Measurements from ENCODE around the gene ODAPH.
A peak's percentile ranks its signal among the peaks of the same experiment; 100 is the strongest.

The ODAPH gene

DNA sequence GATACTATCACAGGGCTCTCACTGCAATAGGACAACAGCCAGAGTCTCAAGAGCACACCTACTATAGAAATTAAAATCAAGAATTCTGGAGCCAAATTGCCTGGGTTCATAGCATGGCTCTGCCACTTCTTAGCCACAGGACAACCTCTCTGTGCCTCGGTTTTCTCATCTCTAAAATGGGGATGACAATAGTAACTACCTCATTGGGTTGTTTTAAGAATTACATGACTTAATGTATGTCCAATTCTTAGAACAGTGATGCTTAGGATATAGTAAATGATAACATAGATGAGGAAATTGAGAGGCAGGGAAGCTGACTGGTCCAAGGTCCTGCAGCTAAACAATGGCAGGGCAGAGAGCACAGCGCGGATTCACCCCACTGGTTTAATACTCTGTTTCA lies 11.0 kb upstream of the ODAPH start:
- no peak for DNase-seq (ENCODE audit: low read depth, low spot score)

- no peak for DNase-seq (ENCODE audit: low read depth, low spot score)
Observed at GRCh38 chr4:75545526-75545925, 10.3 kb upstream of the ODAPH start.

DNA sequence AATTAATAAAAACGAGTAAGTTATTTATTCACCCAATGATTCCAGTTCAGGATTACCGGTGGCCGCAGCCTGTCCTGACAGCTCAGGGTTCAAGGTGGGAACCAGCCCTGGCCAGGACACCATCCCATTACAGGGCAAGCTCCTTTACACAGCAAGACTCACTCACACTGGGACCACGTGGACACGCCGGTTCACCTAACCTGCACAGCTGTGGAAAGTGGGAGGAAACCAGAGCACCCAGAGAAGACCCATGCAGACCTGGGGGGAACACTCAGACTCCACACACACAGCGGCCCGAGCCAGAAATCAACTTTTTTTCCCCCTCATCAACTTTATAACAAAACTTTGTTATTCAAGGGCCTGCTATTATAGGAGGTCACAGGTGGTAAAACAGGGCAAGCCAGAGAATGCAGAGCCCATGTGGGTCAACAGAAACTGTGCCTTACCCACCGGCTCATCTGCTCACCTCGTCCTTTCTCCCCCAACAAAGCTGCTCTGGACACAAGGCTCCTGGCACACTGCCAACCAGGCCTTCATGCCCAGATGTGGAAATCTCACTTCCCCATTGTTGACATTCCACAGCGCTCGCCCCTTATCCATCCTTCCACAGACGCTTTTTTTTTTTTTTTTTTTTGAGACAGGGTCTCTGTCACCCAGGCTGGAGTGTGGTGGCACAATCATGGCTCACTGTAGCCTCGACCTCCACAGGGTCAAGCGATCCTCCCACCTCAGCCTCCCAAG lies 8.0 kb upstream of the ODAPH start:
- no peak for DNase-seq (ENCODE audit: low read depth, low spot score)

DNA sequence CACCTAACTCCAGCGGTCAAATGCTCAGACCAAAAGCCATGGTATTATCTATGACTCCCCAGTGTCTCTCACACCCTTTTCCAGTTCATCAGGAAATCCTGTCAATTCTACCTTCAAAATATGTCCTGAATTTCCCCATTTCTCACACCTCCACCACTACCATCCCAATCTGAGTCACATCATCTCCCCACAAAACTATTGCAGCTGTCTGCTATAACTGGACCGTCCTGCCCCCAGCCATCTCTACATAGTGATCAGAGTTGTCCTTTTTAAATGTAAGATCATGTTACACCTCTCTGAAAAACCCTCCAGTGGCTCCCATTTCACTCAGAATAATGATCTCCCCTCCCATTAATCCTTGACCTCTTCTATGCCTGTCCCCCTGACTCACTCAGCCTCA lies 6.8 kb upstream of the ODAPH start:
- DNase-seq (ENCODE audit: low read depth, low spot score): no peak

- no peak for DNase-seq (ENCODE audit: low read depth, low spot score)
Observed at GRCh38 chr4:75552452-75552851, 3.4 kb upstream of the ODAPH start.

- no peak for DNase-seq (ENCODE audit: low read depth, low spot score)
Observed at GRCh38 chr4:75557696-75558095, 1.8 kb downstream of the ODAPH start.

- DNase-seq (ENCODE audit: low read depth, low spot score): peak; percentile 94
Observed at GRCh38 chr4:75561789-75562188, 5.9 kb downstream of the ODAPH start.

DNA sequence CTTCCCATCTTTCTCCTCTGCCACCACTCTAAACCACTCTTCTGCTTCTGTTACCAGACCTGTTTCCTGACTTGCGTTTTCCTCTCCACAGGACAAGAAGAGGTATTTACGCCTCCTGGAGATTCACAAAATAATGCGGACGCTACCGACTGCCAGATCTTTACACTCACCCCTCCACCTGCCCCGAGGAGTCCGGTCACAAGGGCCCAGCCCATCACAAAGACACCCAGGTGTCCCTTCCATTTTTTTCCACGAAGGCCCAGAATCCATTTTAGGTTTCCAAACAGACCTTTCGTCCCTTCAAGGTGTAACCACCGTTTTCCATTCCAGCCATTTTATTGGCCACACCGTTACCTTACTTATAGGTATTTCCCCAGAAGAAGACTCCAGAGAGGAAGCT lies 8.2 kb downstream of the ODAPH start:
- DNase-seq (ENCODE audit: low read depth, low spot score): no peak

DNA sequence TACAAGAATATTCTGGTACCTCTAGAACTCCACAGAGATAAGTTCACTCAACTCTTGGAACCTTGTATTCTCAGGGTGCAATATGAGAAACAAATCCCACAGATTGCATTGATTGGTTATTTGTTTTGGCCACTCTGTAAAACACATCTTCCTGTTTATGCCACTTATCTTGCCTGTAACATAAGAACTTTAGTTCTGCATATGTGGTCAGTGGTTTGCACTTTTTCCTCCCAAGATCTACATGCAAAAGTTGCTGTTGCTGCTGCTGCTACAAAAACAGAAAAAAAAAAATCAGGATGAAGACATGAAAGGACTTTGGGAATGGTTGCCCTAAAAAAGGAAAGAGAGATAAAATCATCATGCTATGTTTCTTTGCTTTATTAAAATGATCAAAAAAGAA lies 9.6 kb downstream of the ODAPH start:
- no peak for DNase-seq (ENCODE audit: low read depth, low spot score)

GRCh38 chr4:75566911-75567310 lies 11.0 kb downstream of the ODAPH start:
- no peak for DNase-seq (ENCODE audit: low read depth, low spot score)

- no peak for DNase-seq (ENCODE audit: low read depth, low spot score)
Observed at GRCh38 chr4:75567725-75568124, 11.9 kb downstream of the ODAPH start.

DNA sequence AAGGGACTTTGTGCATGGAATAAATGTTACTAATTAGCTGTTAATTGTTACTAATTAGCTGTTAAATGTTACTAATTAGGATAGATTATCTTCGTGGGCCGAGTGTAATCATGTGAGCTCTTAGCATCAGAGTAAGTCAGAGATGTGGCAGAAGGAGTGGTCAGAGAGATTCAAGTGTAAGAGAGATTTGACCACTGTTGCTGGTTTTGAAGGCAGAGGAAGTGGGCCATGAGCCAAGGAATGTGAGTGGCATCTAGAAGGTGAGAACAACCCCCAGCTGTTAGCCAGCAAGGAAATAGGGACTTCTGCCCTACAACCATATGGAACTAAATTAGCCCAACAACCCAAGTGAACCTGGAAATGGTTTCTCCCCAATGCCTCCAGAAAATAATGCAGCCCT lies 28.2 kb downstream of the ODAPH start:
- DNase-seq (ENCODE audit: low read depth, low spot score): no peak

GRCh38 chr4:75593393-75593792 lies 37.5 kb downstream of the ODAPH start:
- DNase-seq (ENCODE audit: low read depth, low spot score): no peak

DNA sequence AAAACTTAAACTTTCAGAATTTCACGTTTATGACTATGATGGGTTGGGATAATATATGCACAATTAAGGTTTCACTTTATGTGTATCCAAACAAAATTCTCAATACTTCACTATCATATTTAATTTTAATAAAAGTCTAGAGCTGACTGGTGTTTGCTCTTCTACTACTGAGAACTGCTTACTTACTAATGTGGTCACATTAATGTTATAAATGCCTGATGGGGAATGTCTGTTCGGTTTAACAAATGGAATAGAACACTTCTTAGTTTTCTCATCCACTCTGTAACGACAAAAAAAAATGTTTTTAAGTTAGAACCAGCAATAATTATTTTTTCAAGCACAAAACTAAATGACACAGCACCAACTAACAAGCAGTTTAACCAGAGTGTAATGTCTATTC lies 40.2 kb downstream of the ODAPH start:
- DNase-seq (ENCODE audit: low read depth, low spot score): no peak

DNA sequence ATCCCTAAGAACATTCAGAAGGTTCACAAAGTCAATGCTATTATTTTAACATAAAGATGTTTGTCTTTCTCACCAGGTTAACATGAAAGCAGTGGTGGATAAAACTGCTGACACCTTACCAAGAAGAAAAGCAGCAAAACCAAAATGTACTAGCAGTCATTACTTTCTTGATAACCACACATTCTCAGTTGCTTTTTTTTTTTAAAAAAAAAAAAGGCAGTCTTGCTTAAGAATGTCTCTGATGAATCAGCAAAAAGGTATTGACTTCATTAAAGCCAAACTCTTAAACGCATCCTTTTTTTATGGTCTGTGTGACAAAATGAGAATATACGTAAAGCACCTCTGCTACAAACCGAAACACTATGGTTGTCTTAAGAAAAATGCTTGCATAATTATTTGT lies 42.5 kb downstream of the ODAPH start:
- no peak for DNase-seq (ENCODE audit: low read depth, low spot score)

DNA sequence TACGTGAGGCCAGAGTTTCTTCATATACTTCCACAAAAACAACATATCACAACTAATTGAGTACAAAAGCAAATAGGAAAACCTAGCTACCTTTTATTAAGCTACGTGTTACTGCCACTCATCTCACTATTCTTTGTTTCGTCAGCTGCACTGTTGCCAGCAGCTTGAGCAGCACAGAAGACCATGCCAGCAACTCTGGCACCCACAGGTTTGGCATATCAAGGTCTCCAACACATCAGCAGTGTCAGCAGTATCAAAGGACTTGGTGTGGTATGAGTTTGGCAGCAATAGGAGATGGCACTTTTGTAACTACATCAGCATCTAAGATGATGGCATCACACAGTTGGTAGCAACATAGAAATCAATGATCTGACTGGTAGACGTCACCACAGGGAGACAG lies 43.8 kb downstream of the ODAPH start:
- DNase-seq (ENCODE audit: low read depth, low spot score): no peak

DNA sequence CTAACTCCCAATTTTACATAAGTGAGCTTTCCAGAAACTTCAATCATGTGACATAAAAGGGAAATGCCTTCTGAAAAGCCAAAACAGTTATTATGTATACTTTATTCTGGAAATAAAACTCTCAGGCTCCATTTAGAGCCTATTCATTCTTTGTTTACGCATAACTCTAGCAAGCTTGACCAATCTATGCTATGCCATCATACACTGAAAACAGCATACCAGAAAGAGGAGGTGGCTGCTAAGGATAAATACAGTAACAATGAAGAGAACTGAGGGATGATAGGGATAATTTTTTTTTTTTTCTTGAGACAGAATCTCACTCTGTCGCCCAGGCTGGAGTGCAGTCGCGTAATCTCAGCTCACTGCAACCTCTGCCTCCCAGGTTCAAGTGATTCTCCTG lies 50.1 kb downstream of the ODAPH start:
- DNase-seq (ENCODE audit: low read depth, low spot score): no peak

GRCh38 chr4:75612306-75612705 lies 56.4 kb downstream of the ODAPH start:
- DNase-seq (ENCODE audit: low read depth, low spot score): no peak
